ENCODE data around the gene PITX3. TPM values are rescaled to one million over a fixed set of nuclear protein-coding genes. Genes with fewer than 3 reads are reported as not detected.
A peak's percentile ranks its signal among the peaks of the same experiment; 100 is the strongest.

The PITX3 gene
- total RNA-seq, 2 donors from 2014 or later: not detected

DNA sequence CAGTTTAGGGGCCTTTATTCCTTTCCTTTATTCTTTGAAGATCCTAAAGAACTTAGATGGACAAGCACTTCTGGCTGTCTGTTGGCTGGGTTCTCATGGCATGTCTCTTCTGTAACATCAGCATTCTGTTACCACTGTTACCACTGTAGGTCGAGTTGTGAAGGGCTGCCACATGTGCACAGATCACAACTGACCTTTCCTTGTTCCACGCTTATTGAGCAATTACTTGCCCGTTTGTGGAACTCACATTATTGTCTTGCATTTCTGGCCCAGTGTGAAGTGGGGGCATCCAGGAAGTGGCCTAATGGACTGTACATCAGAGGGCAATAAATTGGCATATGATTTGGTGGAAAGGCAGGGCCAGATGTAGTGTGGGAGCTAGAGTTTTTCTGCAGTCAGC is 27.7 kb upstream of the PITX3 start:
- Mint-ChIP-seq H3K9me3 (no peaks in the 10 kb centered on the region), H3K4me1 (no peaks in the 10 kb centered on the region), H3K27me3 (ENCODE audit: insufficient read depth) (no peaks in the 10 kb centered on the region), H3K36me3 (ENCODE audit: low read depth) (peaks cover 13% of the 10 kb centered on the region), H3K27ac (peak overlapping the region; percentile 18), H3K4me3 (no peak overlapping the region)
- no peaks in the 10 kb centered on the region for H3K4me1 ChIP-seq (ENCODE audit: control insufficient read depth, insufficient read depth, low read length)
- H3K9me3 ChIP-seq (ENCODE audit: control insufficient read depth, low read length): no peaks in the 10 kb centered on the region
- WGBS, 2 experiments (ENCODE audit: insufficient coverage in 1 of 2, insufficient read length in 1 of 2): 78 to 92% methylated on average over 3 of the region's 3 CpGs
- no peak for DNase-seq
- no peaks in the 10 kb centered on the region for H3K27me3 ChIP-seq (ENCODE audit: control insufficient read depth, insufficient read depth, low read length, poor library complexity, severe bottlenecking)
- TF ChIP-seq, protein P1, sequence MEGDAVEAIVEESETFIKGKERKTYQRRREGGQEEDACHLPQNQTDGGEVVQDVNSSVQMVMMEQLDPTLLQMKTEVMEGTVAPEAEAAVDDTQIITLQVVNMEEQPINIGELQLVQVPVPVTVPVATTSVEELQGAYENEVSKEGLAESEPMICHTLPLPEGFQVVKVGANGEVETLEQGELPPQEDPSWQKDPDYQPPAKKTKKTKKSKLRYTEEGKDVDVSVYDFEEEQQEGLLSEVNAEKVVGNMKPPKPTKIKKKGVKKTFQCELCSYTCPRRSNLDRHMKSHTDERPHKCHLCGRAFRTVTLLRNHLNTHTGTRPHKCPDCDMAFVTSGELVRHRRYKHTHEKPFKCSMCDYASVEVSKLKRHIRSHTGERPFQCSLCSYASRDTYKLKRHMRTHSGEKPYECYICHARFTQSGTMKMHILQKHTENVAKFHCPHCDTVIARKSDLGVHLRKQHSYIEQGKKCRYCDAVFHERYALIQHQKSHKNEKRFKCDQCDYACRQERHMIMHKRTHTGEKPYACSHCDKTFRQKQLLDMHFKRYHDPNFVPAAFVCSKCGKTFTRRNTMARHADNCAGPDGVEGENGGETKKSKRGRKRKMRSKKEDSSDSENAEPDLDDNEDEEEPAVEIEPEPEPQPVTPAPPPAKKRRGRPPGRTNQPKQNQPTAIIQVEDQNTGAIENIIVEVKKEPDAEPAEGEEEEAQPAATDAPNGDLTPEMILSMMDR (conservative IDR thresholded peaks at IDR 0.05): no peak
- no peak overlapping the region for H3K9ac ChIP-seq (ENCODE audit: extremely low read depth, low read length, poor library complexity, severe bottlenecking)
- no peak overlapping the region for H3K4me3 ChIP-seq (ENCODE audit: low read length)
- peaks cover 18% of the 10 kb centered on the region for H3K36me3 ChIP-seq (ENCODE audit: control insufficient read depth, insufficient read depth, low read length)
- H3K27ac ChIP-seq (ENCODE audit: low read depth, low read length): no peak overlapping the region

DNA sequence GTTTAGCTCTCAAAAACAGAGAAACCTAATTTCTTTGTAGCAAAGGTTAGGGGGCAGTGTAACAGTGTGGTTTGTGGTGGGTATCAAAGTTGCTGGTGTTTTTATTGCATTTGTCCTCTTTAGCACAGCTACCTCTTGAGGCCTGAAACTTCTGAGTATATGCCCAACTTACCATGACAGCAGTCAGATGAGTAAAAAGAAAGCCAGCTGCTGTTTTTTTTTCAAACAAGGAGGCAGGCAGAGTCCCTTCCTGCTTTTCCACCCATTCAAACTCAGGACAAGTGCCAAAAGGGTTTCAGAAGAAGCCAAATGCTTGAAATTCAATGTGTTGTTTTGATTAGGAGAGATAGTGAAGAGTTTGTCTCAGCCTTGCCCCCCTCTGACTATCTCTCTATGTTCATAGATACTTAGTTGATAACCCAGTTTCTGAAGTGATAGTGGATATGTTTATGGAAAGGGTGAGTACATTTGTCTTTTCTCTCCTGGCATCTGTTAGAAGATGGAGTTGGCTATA is 27.1 kb upstream of the PITX3 start:
- no peaks in the 10 kb centered on the region for H3K27me3 ChIP-seq (ENCODE audit: control insufficient read depth, insufficient read depth, low read length, poor library complexity, severe bottlenecking)
- H3K4me1 Mint-ChIP-seq: no peaks in the 10 kb centered on the region
- no peaks in the 10 kb centered on the region for H3K27me3 Mint-ChIP-seq (ENCODE audit: insufficient read depth)
- DNase-seq: no peak
- H3K36me3 ChIP-seq (ENCODE audit: control insufficient read depth, insufficient read depth, low read length): peaks cover 18% of the 10 kb centered on the region
- no peaks in the 10 kb centered on the region for H3K4me1 ChIP-seq (ENCODE audit: control insufficient read depth, insufficient read depth, low read length)
- H3K4me3 ChIP-seq (ENCODE audit: low read length): no peak overlapping the region
- H3K4me3 Mint-ChIP-seq: no peak overlapping the region
- H3K36me3 Mint-ChIP-seq (ENCODE audit: low read depth): peaks cover 13% of the 10 kb centered on the region
- no peak overlapping the region for H3K9ac ChIP-seq (ENCODE audit: extremely low read depth, low read length, poor library complexity, severe bottlenecking)
- peak overlapping the region; percentile 25 for H3K27ac Mint-ChIP-seq
- H3K9me3 ChIP-seq (ENCODE audit: control insufficient read depth, low read length): no peaks in the 10 kb centered on the region
- no peak overlapping the region for H3K27ac ChIP-seq (ENCODE audit: low read depth, low read length)
- TF ChIP-seq, protein P1 (conservative IDR thresholded peaks at IDR 0.05): peak; percentile 27
- no peaks in the 10 kb centered on the region for H3K9me3 Mint-ChIP-seq

DNA sequence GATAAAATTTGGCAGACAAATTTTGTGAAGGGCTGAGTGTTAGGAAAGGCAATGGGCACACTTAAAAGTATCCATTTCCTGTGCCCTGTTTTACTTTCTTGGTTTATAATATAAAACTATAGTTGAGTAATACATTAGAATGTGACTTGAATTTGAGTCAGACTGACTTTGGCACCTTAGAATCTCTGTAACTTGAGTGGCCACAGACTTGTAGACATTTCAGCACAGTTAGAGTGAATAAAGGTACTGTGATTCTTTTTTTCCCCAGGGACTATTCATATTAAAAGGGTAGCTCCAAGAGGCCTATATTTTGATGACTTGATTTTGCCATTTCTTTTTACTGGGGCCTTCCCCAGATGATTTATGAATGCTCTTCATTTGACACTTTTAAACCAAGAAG is 26.4 kb upstream of the PITX3 start:
- Histone ChIP-seq H3K27ac (ENCODE audit: low read depth, low read length) (no peak overlapping the region), H3K4me1 (ENCODE audit: control insufficient read depth, insufficient read depth, low read length) (no peaks in the 10 kb centered on the region), H3K36me3 (ENCODE audit: control insufficient read depth, insufficient read depth, low read length) (peaks cover 22% of the 10 kb centered on the region), H3K27me3 (ENCODE audit: control insufficient read depth, insufficient read depth, low read length, poor library complexity, severe bottlenecking) (no peaks in the 10 kb centered on the region), H3K9ac (ENCODE audit: extremely low read depth, low read length, poor library complexity, severe bottlenecking) (no peak overlapping the region), H3K4me3 (ENCODE audit: low read length) (no peak overlapping the region), H3K9me3 (ENCODE audit: control insufficient read depth, low read length) (no peaks in the 10 kb centered on the region)
- no peak overlapping the region for H3K4me3 Mint-ChIP-seq
- peak overlapping the region; percentile 25 for H3K27ac Mint-ChIP-seq
- DNase-seq: no peak
- TF ChIP-seq, protein P1 (conservative IDR thresholded peaks at IDR 0.05): no peak
- peaks cover 13% of the 10 kb centered on the region for H3K36me3 Mint-ChIP-seq (ENCODE audit: low read depth)
- no peaks in the 10 kb centered on the region for H3K4me1 Mint-ChIP-seq
- H3K9me3 Mint-ChIP-seq: no peaks in the 10 kb centered on the region
- no peaks in the 10 kb centered on the region for H3K27me3 Mint-ChIP-seq (ENCODE audit: insufficient read depth)
